B cell (primary cell): ENCODE measurements around the gene GATA1. TPM values are rescaled to one million over a fixed set of nuclear protein-coding genes. Genes with fewer than 3 reads are reported as not detected.

Experiments
- ATAC-seq: fragments of 200-7000 bp; cut with Tn5 transposase; one replicate; pipeline ENCODE4 v1.10.0; 2021; ENCODE audit warnings: low read depth, mild to moderate bottlenecking, moderate number of reproducible peaks, moderate library complexity
- CTCF ChIA-PET: fragments of 350-600 bp; sonication (Branson Sonifier 250); formaldehyde crosslinking; loops from one replicate; lab custom pipeline; 2021; ENCODE audit warnings: antibody characterized with exemption, inconsistent platforms; lab: Charles Lee
- POLR2A ChIA-PET: fragments of 350-600 bp; sonication (Branson Sonifier 250); formaldehyde crosslinking; loops from one replicate; lab custom pipeline; 2021; ENCODE audit warnings: antibody characterized with exemption; lab: Charles Lee
- DNase-seq: peaks from one replicate; pipeline ENCODE4 v3.0.0; 2013
- H2AFZ ChIP-seq: 2 replicates; pipeline ENCODE4 v1.6.1; 2012; ENCODE audit warnings: mild to moderate bottlenecking, low read depth, low read length; ENCODE audit not compliant: insufficient read depth, poor library complexity, severe bottlenecking
- H3K27ac ChIP-seq, 2 donors: 1 replicate in 1 of 2; 2 replicates in 1 of 2; pipeline ENCODE4 v1.5.1; 2012 to 2013; ENCODE audit warnings: low read length in 2 of 2, mild to moderate bottlenecking in 2 of 2, moderate library complexity in 1 of 2
- H3K27me3 ChIP-seq, 4 experiments: fragments of 200-600 bp in 1 of 4; sonication (generic) in 1 of 4; replicated peaks in 1 of 4; 1 replicate in 2 of 4; 2 replicates in 2 of 4; pipeline versions ENCODE4 v1.6.1 to v1.7.0; 2013 to 2016; ENCODE audit warnings: low read length in 3 of 4, mild to moderate bottlenecking in 2 of 4, mixed read lengths in 1 of 4, moderate library complexity in 1 of 4; ENCODE audit not compliant: insufficient read depth in 4 of 4, control insufficient read depth in 3 of 4; ENCODE audit errors: control extremely low read depth in 1 of 4
- H3K36me3 ChIP-seq, 2 experiments: replicated peaks in 1 of 2; 1 replicate in 1 of 2; 2 replicates in 1 of 2; pipeline versions ENCODE4 v1.6.1 to v1.7.1; 2013; ENCODE audit warnings: low read length in 1 of 2; ENCODE audit not compliant: insufficient read depth in 2 of 2, control insufficient read depth in 1 of 2; ENCODE audit errors: control extremely low read depth in 1 of 2, extremely low read depth in 1 of 2
- H3K4me1 ChIP-seq, 2 donors: fragments of 200-600 bp in 1 of 2; sonication (generic) in 1 of 2; 1 replicate in 1 of 2; 2 replicates in 1 of 2; pipeline versions ENCODE4 v1.5.1 to v1.6.1; 2013 to 2017; ENCODE audit warnings: low read length in 2 of 2; ENCODE audit not compliant: control insufficient read depth in 2 of 2, insufficient read depth in 2 of 2
- H3K4me2 ChIP-seq: replicated peaks from 2 replicates; pipeline ENCODE3; 2012; ENCODE audit warnings: mild to moderate bottlenecking, low read depth, low read length; ENCODE audit not compliant: poor library complexity, severe bottlenecking
- H3K4me3 ChIP-seq, 5 experiments: fragments of 200-600 bp in 1 of 5; sonication (generic) in 1 of 5; 1 replicate in 3 of 5; 2 replicates in 2 of 5; pipeline versions ENCODE4 v1.5.1 to v1.7.0; 2011 to 2016; ENCODE audit warnings: low read length in 4 of 5, mild to moderate bottlenecking in 4 of 5, low read depth in 2 of 5, control low read depth in 1 of 5, moderate library complexity in 1 of 5; ENCODE audit not compliant: insufficient read depth in 1 of 5; ENCODE audit errors: control extremely low read depth in 1 of 5, extremely low read depth in 1 of 5
- H3K79me2 ChIP-seq: fragments of 200-600 bp; sonication (generic); one replicate; pipeline ENCODE4 v1.6.0; 2016; ENCODE audit warnings: low read length; ENCODE audit not compliant: control insufficient read depth, insufficient read depth
- H3K9ac ChIP-seq: fragments of 200-600 bp; sonication (generic); 2 replicates; pipeline ENCODE4 v1.6.1; 2017; ENCODE audit warnings: mild to moderate bottlenecking, low read length, moderate library complexity
- H3K9me3 ChIP-seq, 3 donors: one replicate each; pipeline versions ENCODE4 v1.6.1 to v1.7.1; 2013; ENCODE audit warnings: low read length in 2 of 3; ENCODE audit not compliant: control insufficient read depth in 2 of 3, insufficient read depth in 1 of 3; ENCODE audit errors: control extremely low read depth in 1 of 3
- H4K20me1 ChIP-seq: 2 replicates; pipeline ENCODE4 v1.6.0; 2012; ENCODE audit warnings: mild to moderate bottlenecking, low read length; ENCODE audit not compliant: insufficient read depth, control insufficient read depth, poor library complexity, severe bottlenecking
- H3K27ac Mint-ChIP-seq: one replicate; pipeline ENCODE4 v1.8.0; 2021; ENCODE audit warnings: mixed read lengths
- H3K27me3 Mint-ChIP-seq: one replicate; pipeline ENCODE4 v1.8.0; 2021; ENCODE audit warnings: mixed read lengths
- H3K4me1 Mint-ChIP-seq: one replicate; pipeline ENCODE4 v1.8.0; 2021; ENCODE audit warnings: mixed read lengths
- H3K4me3 Mint-ChIP-seq: one replicate; pipeline ENCODE4 v1.8.0; 2021; ENCODE audit warnings: mixed read lengths
- H3K9me3 Mint-ChIP-seq: one replicate; pipeline ENCODE4 v1.8.0; 2022; ENCODE audit warnings: mixed read lengths; ENCODE audit not compliant: insufficient read depth
- EZH2 ChIP-seq: IDR thresholded peaks from 2 replicates; pipeline ENCODE4 v1.6.1; 2012; ENCODE audit warnings: borderline replicate concordance, low read depth, mild to moderate bottlenecking, moderate library complexity, low read length; ENCODE audit not compliant: insufficient read depth, poor library complexity, severe bottlenecking
- WGBS: methylation state at CpG from one replicate; pipeline ENCODE4 v1.1.5; 2013; ENCODE audit warnings: missing lambda C conversion rate; ENCODE audit not compliant: insufficient coverage; 5-methylcytosine and 5-hydroxymethylcytosine counted together
- intact Hi-C: fragments of 100-400 bp; cut with micrococcal nuclease; formaldehyde crosslinking; loops from one replicate; pipeline ENCODE4 v1.10.0; 2022
- polyA plus RNA-seq: library from polyadenylated mRNA; depleted of rRNA; stranded (reverse); fragments of >200 nt; gene quantifications from 2 replicates; pipeline ENCODE4 v1.2.3, GENCODE V29; 2012
- total RNA-seq, 2 donors: library from RNA; stranded (reverse); fragments of 120-200 nt in 1 of 2; gene quantifications; 1 replicate in 1 of 2; 2 replicates in 1 of 2; pipeline versions ENCODE4 v1.2.3 to v1.2.4, GENCODE V29; 2013 to 2022
- TF ChIP-seq, protein P1 (sequence below): fragments of 200-600 bp; IDR thresholded peaks from one replicate; pipeline ENCODE4 v1.8.0; 2022; ENCODE audit warnings: antibody characterized with exemption, mild to moderate bottlenecking

Gene GATA1
- total and polyA plus RNA-seq, 2 donors (not counting 1 experiment from before 2014, with no cell fraction given), result not detected

DNA sequence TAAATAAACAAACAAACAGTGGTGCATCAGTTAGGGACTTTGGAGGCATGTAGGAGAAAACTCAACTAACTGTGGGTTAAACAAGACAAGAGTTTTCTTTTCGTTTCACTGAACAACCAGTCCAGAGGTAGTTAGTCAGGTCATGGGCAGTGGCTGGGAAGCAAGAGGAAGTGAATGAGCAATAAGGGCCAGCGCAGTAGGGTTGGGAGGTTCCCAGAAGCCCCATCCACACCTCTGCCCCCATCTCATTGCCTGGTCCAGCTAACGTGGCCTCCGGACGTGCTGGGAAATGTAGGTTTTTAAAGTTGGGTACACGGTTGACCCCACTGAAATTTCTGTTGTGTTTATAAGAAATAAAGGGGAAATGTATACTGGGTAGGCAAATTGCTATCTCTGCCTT is 16.1 kb upstream of the GATA1 start:
- Mint-ChIP-seq H3K27me3 (peaks cover 4% of the 10 kb centered on the region), H3K27ac (no peak overlapping the region), H3K9me3 (no peaks in the 10 kb centered on the region), H3K4me1 (no peaks in the 10 kb centered on the region), H3K4me3 (no peak overlapping the region)
- TF ChIP-seq, protein P1, sequence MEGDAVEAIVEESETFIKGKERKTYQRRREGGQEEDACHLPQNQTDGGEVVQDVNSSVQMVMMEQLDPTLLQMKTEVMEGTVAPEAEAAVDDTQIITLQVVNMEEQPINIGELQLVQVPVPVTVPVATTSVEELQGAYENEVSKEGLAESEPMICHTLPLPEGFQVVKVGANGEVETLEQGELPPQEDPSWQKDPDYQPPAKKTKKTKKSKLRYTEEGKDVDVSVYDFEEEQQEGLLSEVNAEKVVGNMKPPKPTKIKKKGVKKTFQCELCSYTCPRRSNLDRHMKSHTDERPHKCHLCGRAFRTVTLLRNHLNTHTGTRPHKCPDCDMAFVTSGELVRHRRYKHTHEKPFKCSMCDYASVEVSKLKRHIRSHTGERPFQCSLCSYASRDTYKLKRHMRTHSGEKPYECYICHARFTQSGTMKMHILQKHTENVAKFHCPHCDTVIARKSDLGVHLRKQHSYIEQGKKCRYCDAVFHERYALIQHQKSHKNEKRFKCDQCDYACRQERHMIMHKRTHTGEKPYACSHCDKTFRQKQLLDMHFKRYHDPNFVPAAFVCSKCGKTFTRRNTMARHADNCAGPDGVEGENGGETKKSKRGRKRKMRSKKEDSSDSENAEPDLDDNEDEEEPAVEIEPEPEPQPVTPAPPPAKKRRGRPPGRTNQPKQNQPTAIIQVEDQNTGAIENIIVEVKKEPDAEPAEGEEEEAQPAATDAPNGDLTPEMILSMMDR, result no peak
- no peak for TF ChIP-seq EZH2
- ChIA-PET POLR2A (interaction anchor here (0.7 kb wide), 1 partner anchor 59 kb away, joined by 7 read pairs; no protein-coding TSS in a partner anchor), CTCF (no interaction called here)
- no peaks in the 10 kb centered on the region for H3K36me3 ChIP-seq
- H3K4me3 ChIP-seq, result no peak overlapping the region
- intact Hi-C loops, result no loop called here
- no peak overlapping the region for H3K9ac ChIP-seq
- no peaks in the 10 kb centered on the region for H4K20me1 ChIP-seq
- H3K4me1 ChIP-seq, result no peaks in the 10 kb centered on the region
- no peaks in the 10 kb centered on the region for H3K27me3 ChIP-seq
- ATAC-seq (no peak), DNase-seq (no peak)
- H3K4me2 ChIP-seq, result no peak overlapping the region
- H3K9me3 ChIP-seq, result no peaks in the 10 kb centered on the region
- H3K79me2 ChIP-seq, result no peaks in the 10 kb centered on the region
- no peak overlapping the region for H3K27ac ChIP-seq
- whole genome bisulfite sequencing, result no CpG with 5 or more reads among the region's 6 CpGs
- H2AFZ ChIP-seq, result no peak overlapping the region

DNA sequence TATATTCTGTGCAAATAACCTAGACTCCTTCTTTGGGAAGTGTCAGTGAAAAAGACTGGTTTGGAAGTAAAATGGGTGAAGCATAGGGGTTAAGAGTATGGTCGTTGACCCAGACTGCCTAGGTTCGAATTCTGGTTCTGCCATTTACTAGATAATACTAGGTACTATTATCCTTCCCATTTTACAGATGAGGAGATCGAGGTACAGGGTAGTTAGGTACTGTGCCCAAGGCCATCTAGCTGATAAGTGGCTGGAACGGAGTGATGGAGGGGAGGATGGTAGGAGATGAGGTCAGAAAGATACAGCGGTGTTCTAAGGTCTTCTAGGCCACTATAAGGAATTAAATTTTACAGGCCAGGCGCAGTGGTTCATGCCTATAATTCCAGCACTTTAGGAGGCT is 13.8 kb upstream of the GATA1 start:
- H3K9ac ChIP-seq, result no peak overlapping the region
- H3K27ac ChIP-seq, result no peak overlapping the region
- no peaks in the 10 kb centered on the region for H3K79me2 ChIP-seq
- WGBS, result 100% methylated on average over 2 of the region's 6 CpGs
- H3K9me3 ChIP-seq, result no peaks in the 10 kb centered on the region
- H3K4me3 ChIP-seq, result no peak overlapping the region
- POLR2A ChIA-PET, result no interaction called here
- Mint-ChIP-seq H3K9me3 (no peaks in the 10 kb centered on the region), H3K27ac (no peak overlapping the region), H3K4me1 (no peaks in the 10 kb centered on the region), H3K27me3 (peaks cover 4% of the 10 kb centered on the region), H3K4me3 (no peak overlapping the region)
- no peak overlapping the region for H3K4me2 ChIP-seq
- no peaks in the 10 kb centered on the region for H3K36me3 ChIP-seq
- H3K27me3 ChIP-seq, result no peaks in the 10 kb centered on the region
- no peak overlapping the region for H2AFZ ChIP-seq
- intact Hi-C loops, result no loop called here
- CTCF ChIA-PET, result no interaction called here
- no peaks in the 10 kb centered on the region for H3K4me1 ChIP-seq
- no peak for TF ChIP-seq EZH2
- TF ChIP-seq, protein P1, result no peak
- no peak for ATAC-seq
- H4K20me1 ChIP-seq, result no peaks in the 10 kb centered on the region
- DNase-seq, result no peak
